Parathyroid adenoma (tissue), 2 donors: ENCODE measurements around the gene SARDH.

Experiments
- H2AFZ ChIP-seq: fragments of 300-600 bp; sonication (generic); one replicate; pipeline ENCODE4 v1.7.0; 2017; ENCODE audit warnings: antibody characterized with exemption, mild to moderate bottlenecking
- H3K27ac ChIP-seq: fragments of 300-600 bp; sonication (generic); one replicate; pipeline ENCODE4 v1.7.0; 2017
- H3K27me3 ChIP-seq: fragments of 300-600 bp; sonication (generic); one replicate; pipeline ENCODE4 v1.7.0; 2017; ENCODE audit warnings: low read length; ENCODE audit not compliant: control insufficient read depth, insufficient read depth
- H3K36me3 ChIP-seq: fragments of 300-600 bp; sonication (generic); one replicate; pipeline ENCODE4 v1.7.0; 2017; ENCODE audit warnings: low read length; ENCODE audit not compliant: control insufficient read depth, insufficient read depth
- H3K4me1 ChIP-seq: fragments of 300-600 bp; sonication (generic); one replicate; pipeline ENCODE4 v1.7.0; 2017; ENCODE audit warnings: control low read depth
- H3K4me2 ChIP-seq: fragments of 300-600 bp; sonication (generic); one replicate; pipeline ENCODE4 v1.7.0; 2017; ENCODE audit warnings: low read length
- H3K4me3 ChIP-seq: fragments of 300-600 bp; sonication (generic); one replicate; pipeline ENCODE4 v1.7.0; 2017; ENCODE audit warnings: low read depth, low read length
- H3K79me2 ChIP-seq: fragments of 300-600 bp; sonication (generic); one replicate; pipeline ENCODE4 v1.7.0; 2017; ENCODE audit warnings: control low read depth
- H3K9ac ChIP-seq: fragments of 300-600 bp; sonication (generic); one replicate; pipeline ENCODE4 v1.7.0; 2017; ENCODE audit warnings: mild to moderate bottlenecking
- H3K9me3 ChIP-seq: fragments of 300-600 bp; sonication (generic); one replicate; pipeline ENCODE4 v1.7.0; 2017; ENCODE audit warnings: low read length; ENCODE audit not compliant: control insufficient read depth
- TF ChIP-seq, protein P1 (sequence below): fragments of 300-600 bp; sonication (generic); IDR thresholded peaks from one replicate; pipeline ENCODE4 v1.7.0; 2017; ENCODE audit warnings: antibody characterized with exemption, mild to moderate bottlenecking
- donor health status: primary hyperparathyroidism.

Gene SARDH

DNA sequence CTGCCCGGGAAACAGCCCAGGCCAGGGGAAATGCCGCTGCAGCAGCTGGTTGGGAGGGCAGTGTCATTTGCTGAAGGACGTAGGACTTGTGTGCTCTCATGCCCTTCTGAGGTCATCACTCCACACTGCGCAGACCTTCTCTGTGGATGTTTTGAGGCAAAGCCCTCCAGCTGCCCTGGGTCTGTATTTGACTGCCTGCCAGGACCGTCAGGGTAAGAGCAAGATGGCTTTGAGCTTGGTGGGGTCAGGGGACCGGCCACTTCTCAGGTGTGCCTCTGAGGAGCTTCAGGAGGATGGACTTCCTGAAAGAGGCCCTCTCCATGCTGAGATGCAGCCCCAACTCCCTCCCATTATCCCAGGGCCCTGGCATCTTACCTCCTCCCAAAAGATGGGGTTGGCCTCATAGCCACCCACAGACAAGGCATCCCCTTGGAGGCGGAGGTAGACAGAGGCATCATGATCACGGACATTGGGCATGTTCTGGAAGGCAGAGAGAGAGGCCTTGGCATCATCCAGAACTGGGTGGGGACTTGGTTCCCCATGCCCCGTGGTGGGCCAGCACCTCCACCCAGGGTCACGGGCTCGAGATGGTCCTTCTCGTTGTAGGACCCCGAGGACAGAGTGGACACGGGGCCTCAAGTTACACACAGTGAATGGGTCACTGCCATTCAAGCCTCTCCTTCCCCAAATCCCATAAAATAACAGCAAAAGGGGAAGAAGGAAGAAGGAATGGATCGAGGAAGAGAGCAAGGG is 19.4 kb downstream of the SARDH start:
- Histone ChIP-seq H3K9ac (no peak overlapping the region), H3K79me2 (no peaks in the 10 kb centered on the region), H3K4me2 (no peak overlapping the region), H3K36me3 (no peaks in the 10 kb centered on the region), H3K27me3 (no peaks in the 10 kb centered on the region), H3K4me1 (no peaks in the 10 kb centered on the region), H3K4me3 (no peak overlapping the region), H2AFZ (no peak overlapping the region), H3K9me3 (no peaks in the 10 kb centered on the region), H3K27ac (no peak overlapping the region)
- TF ChIP-seq, protein P1, sequence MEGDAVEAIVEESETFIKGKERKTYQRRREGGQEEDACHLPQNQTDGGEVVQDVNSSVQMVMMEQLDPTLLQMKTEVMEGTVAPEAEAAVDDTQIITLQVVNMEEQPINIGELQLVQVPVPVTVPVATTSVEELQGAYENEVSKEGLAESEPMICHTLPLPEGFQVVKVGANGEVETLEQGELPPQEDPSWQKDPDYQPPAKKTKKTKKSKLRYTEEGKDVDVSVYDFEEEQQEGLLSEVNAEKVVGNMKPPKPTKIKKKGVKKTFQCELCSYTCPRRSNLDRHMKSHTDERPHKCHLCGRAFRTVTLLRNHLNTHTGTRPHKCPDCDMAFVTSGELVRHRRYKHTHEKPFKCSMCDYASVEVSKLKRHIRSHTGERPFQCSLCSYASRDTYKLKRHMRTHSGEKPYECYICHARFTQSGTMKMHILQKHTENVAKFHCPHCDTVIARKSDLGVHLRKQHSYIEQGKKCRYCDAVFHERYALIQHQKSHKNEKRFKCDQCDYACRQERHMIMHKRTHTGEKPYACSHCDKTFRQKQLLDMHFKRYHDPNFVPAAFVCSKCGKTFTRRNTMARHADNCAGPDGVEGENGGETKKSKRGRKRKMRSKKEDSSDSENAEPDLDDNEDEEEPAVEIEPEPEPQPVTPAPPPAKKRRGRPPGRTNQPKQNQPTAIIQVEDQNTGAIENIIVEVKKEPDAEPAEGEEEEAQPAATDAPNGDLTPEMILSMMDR = no peak

DNA sequence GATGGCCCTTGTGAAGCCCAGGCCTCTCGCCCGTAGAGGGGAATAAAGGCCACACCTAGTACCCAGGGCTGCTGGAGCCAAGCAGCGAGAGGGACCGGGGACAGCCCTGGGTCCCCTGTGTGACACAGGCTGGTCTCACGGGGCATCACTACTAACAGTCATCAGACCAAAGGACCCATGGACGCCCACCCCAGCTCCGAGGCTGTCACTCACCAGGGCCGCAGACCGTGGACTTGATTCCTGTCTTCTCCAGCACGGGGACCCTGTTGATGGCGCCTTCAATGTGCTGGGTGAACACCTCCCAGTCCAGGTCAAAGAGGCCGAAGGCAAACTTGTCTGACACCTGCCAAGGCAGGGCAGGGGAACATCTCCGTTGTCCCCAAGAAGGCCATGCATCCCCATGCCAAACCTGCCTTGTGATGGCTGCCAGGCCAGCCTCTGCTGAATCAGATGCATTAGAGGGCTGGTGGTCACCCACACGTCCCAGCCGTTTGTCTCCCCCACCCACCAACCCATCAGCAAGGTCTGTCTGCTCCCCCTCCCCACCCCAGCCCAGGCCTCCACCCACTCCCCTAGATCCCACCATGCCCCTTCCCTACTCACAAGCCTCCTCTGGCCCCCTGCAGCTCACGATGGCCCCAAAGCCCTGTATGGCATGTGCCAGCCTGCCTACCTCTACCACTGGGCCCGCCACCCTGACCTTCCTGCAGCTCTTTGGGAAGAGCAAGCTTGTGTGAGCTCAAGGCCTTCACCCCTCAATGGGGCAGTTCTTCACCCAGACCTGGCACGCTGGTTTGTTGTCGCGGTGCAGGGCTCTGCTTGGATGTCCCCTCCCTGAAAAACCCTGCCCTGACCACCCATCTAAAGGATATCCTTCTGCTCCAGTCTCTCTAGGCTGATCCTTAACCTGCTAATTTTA is 20.8 kb downstream of the SARDH start:
- Histone ChIP-seq H3K36me3 (no peaks in the 10 kb centered on the region), H3K4me3 (no peak overlapping the region), H3K79me2 (no peaks in the 10 kb centered on the region), H3K9me3 (no peaks in the 10 kb centered on the region), H2AFZ (no peak overlapping the region), H3K9ac (no peak overlapping the region), H3K4me2 (no peak overlapping the region), H3K27ac (no peak overlapping the region), H3K4me1 (no peaks in the 10 kb centered on the region), H3K27me3 (no peaks in the 10 kb centered on the region)
- TF ChIP-seq, protein P1 = no peak

DNA sequence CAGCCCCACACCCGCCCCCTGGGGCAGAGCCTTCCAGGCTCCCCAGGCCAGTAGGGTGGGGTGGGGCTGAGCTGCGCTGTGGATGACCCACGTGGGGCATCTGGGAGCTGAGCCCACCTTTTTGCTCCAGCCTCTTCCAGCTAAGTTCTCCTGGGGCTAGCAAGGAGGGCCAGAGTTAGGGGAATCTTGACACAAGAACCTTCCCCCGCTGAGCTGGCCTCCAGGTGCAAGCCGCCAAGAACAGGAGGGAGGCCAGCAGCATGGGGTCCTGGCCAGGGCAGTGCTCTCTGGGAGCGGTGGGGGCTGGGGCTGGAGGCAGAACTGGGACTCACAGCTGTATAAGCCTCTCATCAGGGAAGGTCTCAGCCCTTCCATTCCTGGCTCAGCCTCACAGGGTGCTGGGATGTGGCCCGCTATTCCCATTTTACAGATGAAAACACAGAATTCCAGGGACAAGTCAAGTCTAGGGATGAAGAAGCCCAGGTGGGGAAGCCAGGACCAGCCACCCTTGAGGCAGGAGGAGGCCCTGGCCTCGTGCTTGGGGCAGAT is 21.5 kb downstream of the SARDH start:
- TF ChIP-seq, protein P1 = no peak

DNA sequence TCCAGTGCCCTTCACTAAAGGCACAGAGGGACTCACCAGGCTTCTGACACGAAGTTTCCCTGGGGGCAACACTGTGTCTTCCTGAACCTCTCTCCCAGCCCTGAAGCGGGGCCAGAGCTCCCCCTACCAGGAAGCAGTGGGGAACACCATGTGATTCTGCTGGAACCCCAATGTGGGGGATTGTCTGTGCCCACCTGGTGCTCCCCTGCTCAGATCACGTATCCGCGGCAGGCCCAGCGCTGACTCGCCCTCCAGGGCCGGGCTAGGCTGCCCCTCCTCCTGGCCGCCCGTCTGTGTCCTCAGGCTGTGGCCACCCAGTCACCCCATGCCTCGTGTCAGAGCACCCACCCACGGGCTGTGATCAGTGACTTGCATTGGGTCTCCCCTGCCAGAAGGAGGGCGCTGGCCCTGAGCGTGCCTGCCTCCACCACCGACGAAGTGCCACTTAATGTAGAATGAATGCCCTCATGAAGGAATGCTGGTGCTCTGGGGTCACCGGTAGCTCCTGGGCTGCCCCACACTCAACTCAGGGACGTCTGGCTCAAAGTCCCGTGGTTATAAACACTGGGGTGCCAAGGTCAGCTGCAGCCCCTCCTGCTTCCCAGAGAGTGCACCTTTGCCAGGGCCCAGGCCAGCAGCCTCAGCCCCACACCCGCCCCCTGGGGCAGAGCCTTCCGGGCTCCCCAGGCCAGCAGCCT is 22.1 kb downstream of the SARDH start:
- Histone ChIP-seq H3K4me1 (no peaks in the 10 kb centered on the region), H3K27ac (no peak overlapping the region), H3K79me2 (no peaks in the 10 kb centered on the region), H3K27me3 (no peaks in the 10 kb centered on the region), H3K9me3 (no peaks in the 10 kb centered on the region), H2AFZ (no peak overlapping the region), H3K9ac (no peak overlapping the region), H3K36me3 (no peaks in the 10 kb centered on the region), H3K4me2 (no peak overlapping the region), H3K4me3 (no peak overlapping the region)
- TF ChIP-seq, protein P1 = peak; percentile 6

More for the DNA sequence above, 21.5 kb downstream of the SARDH start:
- H2AFZ ChIP-seq = no peak overlapping the region
- H3K4me3 ChIP-seq = no peak overlapping the region
- no peaks in the 10 kb centered on the region for H3K27me3 ChIP-seq
- no peak overlapping the region for H3K4me2 ChIP-seq
- H3K79me2 ChIP-seq = no peaks in the 10 kb centered on the region
- H3K9ac ChIP-seq = no peak overlapping the region
- H3K27ac ChIP-seq = no peak overlapping the region
- no peaks in the 10 kb centered on the region for H3K9me3 ChIP-seq
- H3K4me1 ChIP-seq = no peaks in the 10 kb centered on the region
- no peaks in the 10 kb centered on the region for H3K36me3 ChIP-seq
